DND-41 (cell line): ENCODE results near the gene FCHO2.

Experiments
- ATAC-seq: fragments of 200-7000 bp; cut with Tn5 transposase; 3 replicates; pipeline ENCODE4 v1.9.1; 2021; ENCODE audit warnings: low read depth; ENCODE audit not compliant: insufficient read depth
- DNase-seq: peaks from one replicate; pipeline ENCODE4 v3.0.0-alpha.2; 2020
- H2AFZ ChIP-seq: 2 replicates; pipeline ENCODE4 v1.6.0; 2012; ENCODE audit warnings: low read depth, low read length
- H3K27ac ChIP-seq: 2 replicates; pipeline ENCODE4 v1.5.1; 2012; ENCODE audit warnings: low read length, inconsistent platforms
- H3K27me3 ChIP-seq: fragments of 200-600 bp; sonication (generic); 2 replicates; pipeline ENCODE4 v1.6.0; 2012; ENCODE audit warnings: low read length, mild to moderate bottlenecking, inconsistent platforms; ENCODE audit not compliant: insufficient read depth, poor library complexity
- H3K36me3 ChIP-seq: 2 replicates; pipeline ENCODE4 v1.5.1; 2012; ENCODE audit warnings: low read length, inconsistent platforms; ENCODE audit not compliant: insufficient read depth
- H3K4me1 ChIP-seq: 2 replicates; pipeline ENCODE4 v1.5.1; 2012; ENCODE audit warnings: mild to moderate bottlenecking, low read length; ENCODE audit not compliant: insufficient read depth
- H3K4me2 ChIP-seq: 2 replicates; pipeline ENCODE4 v1.6.0; 2012; ENCODE audit warnings: mild to moderate bottlenecking, moderate library complexity, low read length, inconsistent platforms; ENCODE audit not compliant: insufficient read depth
- H3K4me3 ChIP-seq, 2 experiments: fragments of 200-600 bp in 1 of 2; shearing (Covaris generic) in 1 of 2; 2 replicates each; pipeline ENCODE4 v1.5.1; 2012 to 2016; ENCODE audit warnings: inconsistent platforms in 2 of 2, low read length in 2 of 2, mild to moderate bottlenecking in 2 of 2, low read depth in 1 of 2, moderate library complexity in 1 of 2
- H3K79me2 ChIP-seq: 2 replicates; pipeline ENCODE4 v1.6.0; 2012; ENCODE audit warnings: low read length, inconsistent platforms; ENCODE audit not compliant: insufficient read depth
- H3K9ac ChIP-seq: 2 replicates; pipeline ENCODE4 v1.6.0; 2012; ENCODE audit warnings: low read depth, mild to moderate bottlenecking, inconsistent platforms, low read length, moderate library complexity
- H3K9me3 ChIP-seq: 2 replicates; pipeline ENCODE4 v1.5.1; 2012; ENCODE audit warnings: low read length, moderate library complexity, mild to moderate bottlenecking, inconsistent platforms; ENCODE audit not compliant: insufficient read depth, severe bottlenecking
- H4K20me1 ChIP-seq: 2 replicates; pipeline ENCODE4 v1.6.0; 2012; ENCODE audit warnings: low read length; ENCODE audit not compliant: insufficient read depth
- EZH2 ChIP-seq: IDR thresholded peaks from 3 replicates; pipeline ENCODE4 v1.6.1; 2012; ENCODE audit warnings: borderline replicate concordance, low read depth, mild to moderate bottlenecking, moderate library complexity, low read length, inconsistent platforms; ENCODE audit not compliant: severe bottlenecking
- TF ChIP-seq, protein P1 (sequence below): IDR thresholded peaks from 2 replicates; pipeline ENCODE4 v1.5.1; 2012; ENCODE audit warnings: borderline replicate concordance, low read length, moderate library complexity, mild to moderate bottlenecking; ENCODE audit not compliant: poor library complexity, severe bottlenecking; ENCODE audit errors: extremely low read depth

Gene FCHO2

DNA sequence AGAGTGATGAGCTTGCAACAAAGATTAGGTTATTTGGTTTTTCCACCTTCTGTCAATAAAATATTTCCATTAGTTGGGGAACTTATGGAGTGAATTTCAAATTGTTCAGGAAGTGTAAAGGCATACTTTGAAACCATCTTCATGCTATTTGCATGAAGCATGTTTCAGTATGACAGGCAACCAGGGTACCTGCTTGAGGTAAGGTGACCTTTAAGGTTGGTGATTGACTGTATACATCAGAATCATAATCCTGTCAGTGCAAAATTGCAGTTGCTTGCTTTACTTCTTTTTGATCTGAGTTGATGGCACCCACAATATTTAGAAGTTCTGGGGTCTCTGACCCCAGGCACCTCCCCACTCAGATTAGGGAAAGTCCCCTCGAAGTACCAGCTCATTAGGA is 138.6 kb downstream of the FCHO2 start:
- no peak for TF ChIP-seq EZH2
- TF ChIP-seq, protein P1, sequence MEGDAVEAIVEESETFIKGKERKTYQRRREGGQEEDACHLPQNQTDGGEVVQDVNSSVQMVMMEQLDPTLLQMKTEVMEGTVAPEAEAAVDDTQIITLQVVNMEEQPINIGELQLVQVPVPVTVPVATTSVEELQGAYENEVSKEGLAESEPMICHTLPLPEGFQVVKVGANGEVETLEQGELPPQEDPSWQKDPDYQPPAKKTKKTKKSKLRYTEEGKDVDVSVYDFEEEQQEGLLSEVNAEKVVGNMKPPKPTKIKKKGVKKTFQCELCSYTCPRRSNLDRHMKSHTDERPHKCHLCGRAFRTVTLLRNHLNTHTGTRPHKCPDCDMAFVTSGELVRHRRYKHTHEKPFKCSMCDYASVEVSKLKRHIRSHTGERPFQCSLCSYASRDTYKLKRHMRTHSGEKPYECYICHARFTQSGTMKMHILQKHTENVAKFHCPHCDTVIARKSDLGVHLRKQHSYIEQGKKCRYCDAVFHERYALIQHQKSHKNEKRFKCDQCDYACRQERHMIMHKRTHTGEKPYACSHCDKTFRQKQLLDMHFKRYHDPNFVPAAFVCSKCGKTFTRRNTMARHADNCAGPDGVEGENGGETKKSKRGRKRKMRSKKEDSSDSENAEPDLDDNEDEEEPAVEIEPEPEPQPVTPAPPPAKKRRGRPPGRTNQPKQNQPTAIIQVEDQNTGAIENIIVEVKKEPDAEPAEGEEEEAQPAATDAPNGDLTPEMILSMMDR: no peak
- no peak for ATAC-seq
- Histone ChIP-seq H3K79me2 (no peaks in the 10 kb centered on the region), H3K9ac (no peak overlapping the region), H3K4me3 (no peak overlapping the region), H2AFZ (no peak overlapping the region), H3K4me1 (no peaks in the 10 kb centered on the region), H3K36me3 (no peaks in the 10 kb centered on the region), H3K4me2 (no peak overlapping the region), H4K20me1 (no peaks in the 10 kb centered on the region), H3K9me3 (peaks cover 5% of the 10 kb centered on the region), H3K27me3 (peaks cover 2% of the 10 kb centered on the region), H3K27ac (no peak overlapping the region)
- no peak for DNase-seq

DNA sequence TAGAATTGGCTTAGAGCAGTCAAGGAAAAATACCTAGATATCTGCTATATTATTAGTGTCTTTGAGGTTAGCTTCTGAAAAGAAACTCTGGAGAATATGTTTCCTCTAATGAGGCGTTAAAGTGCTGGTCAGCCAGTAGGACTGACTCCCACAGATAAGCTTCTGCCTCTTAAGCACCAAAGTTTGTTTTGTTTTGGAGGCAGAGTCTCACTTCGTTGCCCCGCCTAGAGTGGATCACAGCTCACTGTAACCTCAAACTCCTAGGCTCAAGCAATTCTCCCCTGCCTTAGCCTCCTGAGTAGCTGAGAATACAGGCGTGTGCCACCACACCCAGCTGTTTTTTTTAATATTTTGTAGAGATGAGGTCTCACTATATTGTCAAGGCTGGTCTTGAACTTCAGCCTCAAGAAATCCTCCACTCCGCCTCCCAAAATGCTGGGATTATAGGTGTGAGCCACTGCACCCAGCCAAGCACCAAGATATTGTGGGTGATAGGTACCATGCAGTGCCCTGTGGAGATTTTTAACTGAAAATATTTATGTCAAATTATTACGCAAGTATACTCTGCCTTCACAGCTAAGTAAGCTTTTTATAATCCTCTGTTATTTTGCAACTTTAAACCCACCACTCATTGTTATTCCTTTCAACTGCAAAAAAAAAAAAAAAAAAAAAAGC is 139.9 kb downstream of the FCHO2 start:
- no peaks in the 10 kb centered on the region for H3K4me1 ChIP-seq
- no peak overlapping the region for H3K4me2 ChIP-seq
- H3K9ac ChIP-seq: no peak overlapping the region
- no peak overlapping the region for H3K4me3 ChIP-seq
- H3K27ac ChIP-seq: no peak overlapping the region
- TF ChIP-seq, protein P1: no peak
- TF ChIP-seq EZH2: no peak
- no peaks in the 10 kb centered on the region for H4K20me1 ChIP-seq
- peaks cover 5% of the 10 kb centered on the region for H3K9me3 ChIP-seq
- no peak for ATAC-seq
- no peaks in the 10 kb centered on the region for H3K36me3 ChIP-seq
- H3K79me2 ChIP-seq: no peaks in the 10 kb centered on the region
- DNase-seq: no peak
- H3K27me3 ChIP-seq: peaks cover 2% of the 10 kb centered on the region
- H2AFZ ChIP-seq: no peak overlapping the region

DNA sequence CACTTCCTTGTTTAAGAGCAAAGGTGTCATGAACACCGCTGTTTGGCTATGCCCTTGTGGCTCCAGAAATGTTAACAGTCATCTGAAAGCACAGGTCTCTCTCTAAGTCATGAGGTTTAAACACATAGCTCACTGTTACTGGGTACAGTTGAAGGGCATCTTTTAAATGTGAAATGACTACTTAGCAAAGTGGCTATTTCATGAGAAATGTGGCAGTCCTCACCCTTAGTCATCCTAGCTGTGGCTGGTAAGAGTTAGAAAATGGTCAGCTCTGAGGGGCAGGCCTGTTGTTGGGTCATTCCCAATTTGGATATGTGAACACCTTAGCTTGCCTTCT is 140.4 kb downstream of the FCHO2 start:
- ATAC-seq (no peak), DNase-seq (no peak)
- Histone ChIP-seq H3K4me1 (no peaks in the 10 kb centered on the region), H3K9ac (no peak overlapping the region), H3K36me3 (no peaks in the 10 kb centered on the region), H3K9me3 (peaks cover 5% of the 10 kb centered on the region), H3K79me2 (no peaks in the 10 kb centered on the region), H3K27ac (no peak overlapping the region), H3K27me3 (peaks cover 2% of the 10 kb centered on the region), H4K20me1 (no peaks in the 10 kb centered on the region), H2AFZ (no peak overlapping the region), H3K4me2 (no peak overlapping the region), H3K4me3 (no peak overlapping the region)
- TF ChIP-seq, protein P1: no peak
- no peak for TF ChIP-seq EZH2

DNA sequence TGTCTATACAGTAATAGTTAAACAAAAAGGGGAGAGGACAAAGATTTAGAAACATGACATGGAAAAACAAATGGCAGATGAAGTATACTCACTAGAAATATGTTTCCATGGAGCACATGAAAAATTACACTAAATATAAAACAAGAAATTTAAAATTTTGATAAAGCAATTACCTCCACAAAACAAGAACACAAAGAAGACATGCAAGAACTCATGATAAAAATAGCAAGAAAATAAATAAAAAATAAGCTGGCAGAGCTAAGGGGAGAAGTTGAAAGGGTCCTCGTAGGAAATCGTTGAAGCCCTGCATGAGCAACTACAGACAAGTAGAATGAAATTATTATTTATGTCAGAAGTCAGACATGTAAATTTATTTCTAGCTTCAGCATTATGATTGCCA is 141.9 kb downstream of the FCHO2 start:
- peaks cover 2% of the 10 kb centered on the region for H3K27me3 ChIP-seq
- H3K4me2 ChIP-seq: no peak overlapping the region
- H3K9me3 ChIP-seq: peaks cover 5% of the 10 kb centered on the region
- H3K79me2 ChIP-seq: no peaks in the 10 kb centered on the region
- ATAC-seq: no peak
- no peak for DNase-seq
- H2AFZ ChIP-seq: no peak overlapping the region
- no peaks in the 10 kb centered on the region for H4K20me1 ChIP-seq
- TF ChIP-seq, protein P1: no peak
- TF ChIP-seq EZH2: no peak
- H3K4me3 ChIP-seq: no peak overlapping the region
- no peak overlapping the region for H3K27ac ChIP-seq
- no peaks in the 10 kb centered on the region for H3K4me1 ChIP-seq
- no peak overlapping the region for H3K9ac ChIP-seq
- H3K36me3 ChIP-seq: no peaks in the 10 kb centered on the region
